Bone marrow (tissue), 2 donors: ENCODE data around the gene B3GLCT.
A peak's percentile ranks its signal among the peaks of the same experiment; 100 is the strongest.

Source experiments
- DNase-seq, 2 donors: peaks; one replicate each; lab custom pipeline; 2025; lab: John Stamatoyannopoulos, UW

B3GLCT gene

GRCh38 chr13:31223640-31224039, 23.9 kb downstream of the B3GLCT start:
- DNase-seq, result no peak

DNA sequence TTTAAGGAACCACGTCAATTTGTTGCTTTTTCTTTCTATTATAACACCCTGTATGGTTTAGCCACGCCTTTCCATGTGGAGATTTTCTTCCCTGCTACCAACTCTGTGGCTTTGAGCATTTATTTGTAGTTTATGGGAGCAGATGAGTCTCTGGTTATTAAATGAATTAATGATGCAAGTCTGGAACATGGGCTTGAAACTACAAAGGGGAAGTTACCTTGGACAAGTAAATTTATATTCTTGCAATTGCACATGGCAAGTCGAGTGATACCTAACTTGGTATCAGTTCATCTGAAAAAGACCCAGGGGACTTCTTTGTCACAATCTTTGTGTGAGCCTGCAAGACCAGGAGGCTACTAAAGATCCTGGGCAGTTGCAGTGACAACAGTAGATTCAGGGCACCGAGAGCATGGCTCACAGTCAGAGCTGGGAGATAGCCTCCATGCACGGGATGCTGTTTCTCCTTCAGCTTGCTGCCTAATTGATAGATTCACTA, 24.4 kb downstream of the B3GLCT start:
- no peak for DNase-seq

DNA sequence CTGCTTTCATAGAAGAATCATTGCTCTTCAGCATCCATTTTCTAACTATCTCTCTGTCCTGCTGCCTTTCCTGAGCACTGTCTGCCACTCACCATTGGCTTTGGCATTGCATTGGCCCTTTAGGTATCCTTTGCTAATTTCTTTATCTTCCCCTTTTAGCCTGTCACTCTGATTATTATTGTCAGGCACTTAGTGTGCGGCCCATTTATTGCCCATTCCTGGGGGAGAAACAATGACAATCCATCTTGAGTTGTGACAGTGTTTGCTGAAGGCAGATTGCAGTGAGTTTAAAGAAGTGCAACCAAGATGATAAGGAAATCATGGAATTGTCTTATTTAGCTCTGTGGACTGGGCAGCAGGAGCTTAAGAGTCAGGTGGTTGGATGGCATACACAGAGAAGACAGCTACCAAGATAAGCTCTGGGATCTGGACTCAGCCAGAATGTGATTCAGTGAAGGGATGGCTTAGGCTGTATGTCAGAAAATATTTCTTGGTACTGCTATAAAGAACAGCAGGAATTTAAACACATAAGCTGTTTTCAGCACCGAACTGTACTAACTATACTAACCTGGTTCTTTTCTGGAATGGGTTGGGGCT, 25.3 kb downstream of the B3GLCT start:
- DNase-seq, result no peak

GRCh38 chr13:31225998-31226675, 26.4 kb downstream of the B3GLCT start:
- DNase-seq, result no peak

DNA sequence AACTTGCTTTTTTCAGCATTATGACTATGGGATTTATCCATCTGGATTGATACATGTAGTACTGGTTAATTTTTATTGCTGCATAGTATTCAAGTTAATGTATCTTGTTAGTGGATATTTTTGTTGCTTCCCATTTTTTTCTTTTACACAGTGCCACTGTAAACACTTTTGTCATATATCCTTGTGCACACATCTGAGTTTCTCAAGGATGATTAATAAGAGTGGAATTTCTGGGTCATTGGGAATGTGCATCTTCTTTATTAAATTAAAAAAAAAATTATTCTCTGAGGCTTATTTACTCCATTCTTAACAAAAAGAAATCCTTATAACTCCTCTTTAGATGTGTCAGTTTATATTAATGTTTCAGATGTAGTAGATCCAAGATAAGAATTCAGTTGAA, 27.3 kb downstream of the B3GLCT start:
- no peak for DNase-seq

DNA sequence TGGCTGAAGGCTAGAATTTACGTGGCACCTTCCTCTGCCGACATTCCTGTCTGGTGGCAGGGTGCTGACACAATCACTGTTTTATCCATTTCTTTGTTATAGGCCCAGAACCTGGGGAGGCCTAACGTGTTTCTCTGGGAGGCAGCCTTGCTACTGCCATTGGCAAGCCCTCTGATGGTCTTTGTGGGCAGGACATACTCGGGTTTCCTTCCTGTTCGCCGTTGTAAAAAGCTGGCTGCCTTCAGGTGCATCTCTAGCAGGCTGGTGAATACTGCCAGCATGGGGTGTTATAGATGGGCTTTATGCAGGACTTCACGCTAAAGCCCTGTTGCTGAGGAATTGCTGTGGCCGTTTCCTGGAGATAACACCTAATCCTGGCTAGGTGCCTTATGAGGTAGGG, 28.1 kb downstream of the B3GLCT start:
- no peak for DNase-seq

- DNase-seq, result no peak
Measured at GRCh38 chr13:31234729-31235128, 35.0 kb downstream of the B3GLCT start.

DNA sequence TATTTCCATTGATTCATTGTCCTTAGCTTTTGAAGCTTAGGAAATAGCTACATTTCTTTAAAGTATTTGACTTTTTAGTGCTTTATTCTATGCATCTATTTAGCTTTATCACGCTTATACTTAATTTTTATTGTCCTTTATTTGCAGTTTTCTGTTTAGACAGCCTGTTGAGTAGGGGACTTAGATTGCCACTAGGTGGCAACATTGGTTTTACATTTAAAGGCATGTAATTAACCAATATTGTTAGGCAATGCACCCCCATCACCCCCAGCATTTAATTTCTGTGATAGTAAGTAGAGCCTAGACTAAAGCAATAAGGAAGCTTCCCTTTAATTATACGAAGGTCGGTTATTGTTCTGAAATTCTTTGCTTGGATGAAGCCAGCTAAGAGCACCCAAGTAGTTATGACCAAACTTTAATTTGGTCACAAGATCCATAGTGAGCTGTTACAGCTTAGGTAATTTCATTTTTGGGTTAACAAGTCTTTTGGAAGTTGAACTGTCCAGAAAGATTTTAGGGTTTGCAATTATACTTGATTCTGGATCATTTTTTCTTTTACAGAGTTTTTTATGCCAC, 36.5 kb downstream of the B3GLCT start:
- peak in 1 of 2 donors; percentile 6 for DNase-seq

- DNase-seq, result no peak
Measured at GRCh38 chr13:31240921-31241320, 41.1 kb downstream of the B3GLCT start.

DNA sequence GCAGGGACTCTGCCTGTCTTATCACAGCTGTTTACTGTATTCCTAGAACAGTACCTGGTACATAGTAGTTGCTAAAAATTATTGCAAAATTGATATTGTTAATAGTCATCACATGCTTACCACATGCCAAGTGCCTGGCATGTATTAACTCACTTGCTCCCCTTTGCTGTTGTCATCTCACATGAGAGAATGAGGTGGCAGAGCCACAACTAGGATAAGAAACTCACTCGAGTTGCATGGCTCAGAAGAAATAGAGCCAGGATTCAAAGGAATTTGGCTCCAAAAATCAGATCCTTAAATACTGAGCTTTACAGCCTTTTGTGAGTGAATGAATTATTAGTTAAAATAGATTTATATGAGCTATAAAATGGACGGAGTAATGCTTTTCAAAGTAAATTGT, 42.6 kb downstream of the B3GLCT start:
- DNase-seq, result no peak

DNA sequence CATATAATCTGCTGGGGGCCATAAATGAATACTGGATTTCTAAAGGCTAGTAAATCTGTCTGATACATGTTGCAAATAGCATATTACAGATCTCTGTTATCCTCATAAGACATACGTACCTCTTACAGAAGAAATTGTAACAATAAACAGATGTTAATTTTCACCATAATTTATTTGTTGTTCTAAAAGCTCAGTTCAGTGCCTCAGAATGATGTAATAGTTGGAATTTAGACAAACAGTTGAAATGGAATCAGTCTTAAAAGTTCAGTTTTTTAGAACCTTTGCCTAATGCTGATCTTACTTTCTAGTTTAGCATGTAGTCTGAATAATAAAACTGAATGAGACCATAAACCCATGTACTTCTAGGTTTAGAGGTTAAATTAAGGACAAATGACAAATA, 43.1 kb downstream of the B3GLCT start:
- DNase-seq, result no peak

GRCh38 chr13:31245598-31246373, 46.0 kb downstream of the B3GLCT start:
- DNase-seq, result no peak

DNA sequence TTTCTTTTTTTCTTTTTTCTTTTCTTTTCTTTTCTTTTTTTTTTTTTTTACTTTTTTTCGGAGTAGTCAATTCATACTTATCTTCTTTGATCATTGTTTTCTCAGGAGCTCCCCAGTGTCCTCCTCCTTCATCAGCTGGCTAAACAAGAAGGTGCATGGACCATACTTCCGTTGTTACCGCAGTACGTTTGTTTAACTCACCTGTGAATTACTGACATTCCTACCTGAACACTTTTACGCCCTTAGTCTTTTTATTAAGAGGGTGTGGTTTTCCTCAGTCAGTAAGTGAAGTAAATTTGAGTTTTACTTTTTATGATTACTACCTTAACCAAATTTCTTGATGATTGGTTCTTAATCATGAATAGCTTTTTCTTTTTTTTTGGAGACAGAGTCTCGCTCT, 47.1 kb downstream of the B3GLCT start:
- DNase-seq, result no peak

DNA sequence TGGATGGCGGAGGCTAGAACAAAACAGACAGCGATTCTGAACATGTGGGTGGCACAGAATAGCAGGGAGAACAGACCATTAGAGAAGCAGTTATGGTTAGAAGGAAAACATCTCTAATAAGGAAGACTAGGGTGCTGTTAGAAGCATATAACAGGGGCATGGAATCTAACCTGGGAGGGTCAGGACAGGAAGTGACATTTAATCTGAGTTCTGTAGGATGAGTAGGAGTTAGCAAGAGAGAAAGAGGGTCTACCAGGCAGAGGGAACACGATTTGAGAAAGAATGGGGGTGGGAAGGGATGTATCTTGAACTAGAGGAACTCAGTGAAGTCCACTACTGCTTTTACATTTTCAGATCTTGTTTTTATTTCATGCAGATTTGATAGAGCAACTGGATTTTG, 48.6 kb downstream of the B3GLCT start:
- DNase-seq, result no peak

DNA sequence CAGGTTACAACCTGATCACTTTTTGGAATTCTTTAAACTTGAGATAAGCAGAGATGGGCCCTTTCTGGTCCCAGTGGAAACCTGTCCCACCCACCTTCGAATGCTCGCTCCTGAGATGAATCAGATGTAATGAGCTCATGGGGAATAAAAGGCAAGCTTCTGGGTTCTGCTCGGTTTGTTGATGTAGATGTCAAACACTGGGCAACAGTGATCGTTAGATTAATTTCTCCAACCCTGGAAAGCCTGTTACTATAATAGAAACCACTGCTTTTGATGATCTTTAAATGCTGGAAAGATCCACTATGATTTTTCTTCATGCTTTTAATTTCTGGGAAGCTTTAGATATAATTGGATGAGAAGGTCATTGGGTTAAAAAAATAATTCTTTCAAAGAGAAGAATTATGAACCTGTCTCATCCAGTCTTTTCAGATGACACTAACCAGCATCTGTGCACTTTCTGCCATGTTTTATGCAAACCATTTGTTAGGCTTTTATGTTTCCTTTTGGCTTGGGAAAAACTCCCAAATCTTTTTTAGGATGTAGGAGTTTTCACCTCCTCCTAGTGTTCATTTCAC, 49.3 kb downstream of the B3GLCT start:
- DNase-seq, result no peak

- no peak for DNase-seq
Measured at GRCh38 chr13:31250435-31250834, 50.7 kb downstream of the B3GLCT start.

- DNase-seq, result no peak
Measured at GRCh38 chr13:31261241-31261640, 61.5 kb downstream of the B3GLCT start.

GRCh38 chr13:31263346-31263745, 63.6 kb downstream of the B3GLCT start:
- DNase-seq, result no peak

- no peak for DNase-seq
Measured at GRCh38 chr13:31264151-31264550, 64.4 kb downstream of the B3GLCT start.

DNA sequence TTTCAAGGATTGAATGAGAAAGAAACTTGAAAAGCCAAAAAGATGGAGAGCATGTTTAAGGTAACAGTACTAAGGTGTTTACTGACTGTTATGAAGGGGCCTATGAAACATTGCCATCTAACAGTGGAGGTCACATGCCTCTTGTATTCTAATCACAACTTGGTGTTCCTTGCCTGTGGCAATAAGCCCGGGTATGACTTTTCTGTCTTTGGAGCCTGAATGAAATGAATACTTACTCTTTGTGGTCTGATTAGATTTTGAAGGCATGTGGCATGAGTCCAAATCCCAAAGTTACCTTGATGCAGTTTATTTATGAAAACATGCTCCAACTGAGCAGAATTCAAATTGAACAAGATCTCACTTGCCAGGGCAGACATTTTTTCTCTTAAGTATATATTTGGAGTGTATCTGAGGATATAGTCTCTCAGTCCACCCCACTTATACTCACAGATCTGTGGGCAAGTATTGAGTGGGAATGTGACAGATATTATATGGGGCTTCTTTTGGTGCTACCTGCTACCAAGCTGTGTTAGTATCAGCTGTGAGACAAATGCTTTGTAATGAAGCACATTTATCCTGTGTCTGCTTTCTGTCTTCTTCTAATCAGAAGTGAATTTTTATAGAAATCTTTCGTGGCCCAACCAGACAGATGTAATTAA, 67.5 kb downstream of the B3GLCT start:
- no peak for DNase-seq

DNA sequence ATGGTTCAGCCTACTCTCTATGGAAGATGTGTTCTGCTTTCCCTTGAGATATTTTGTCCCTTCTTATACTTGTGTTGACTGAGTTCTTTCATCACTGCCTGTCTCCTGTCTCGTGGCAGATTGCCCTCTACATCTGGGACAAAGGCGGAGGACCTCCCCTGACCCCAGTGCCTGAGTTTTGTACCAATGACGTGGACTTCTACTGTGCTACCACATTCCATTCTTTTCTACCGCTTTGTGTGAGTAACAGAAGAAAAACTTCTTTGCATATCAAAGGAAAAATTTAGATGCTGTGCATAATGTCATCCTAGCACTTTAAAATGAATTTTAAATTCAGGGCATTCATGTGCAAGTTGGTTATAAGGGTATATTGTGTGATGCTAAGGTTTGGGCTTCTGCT, 74.6 kb downstream of the B3GLCT start:
- DNase-seq, result no peak

- DNase-seq, result no peak
Measured at GRCh38 chr13:31276421-31276820, 76.6 kb downstream of the B3GLCT start.
